Mononuclear cell (primary cell): ENCODE data around the gene EVA1A. TPM values are rescaled to one million over a fixed set of nuclear protein-coding genes. Genes with fewer than 3 reads are reported as not detected.

Experiments
- H3K27me3 ChIP-seq: 2 replicates; pipeline ENCODE4 v1.6.0; 2011; ENCODE audit warnings: low read length, control low read depth; ENCODE audit not compliant: insufficient read depth
- H3K4me1 ChIP-seq: 2 replicates; pipeline ENCODE4 v1.5.1; 2011; ENCODE audit warnings: mild to moderate bottlenecking, low read length, control low read depth; ENCODE audit not compliant: insufficient read depth
- H3K4me3 ChIP-seq: 2 replicates; pipeline ENCODE4 v1.5.1; 2011; ENCODE audit warnings: mild to moderate bottlenecking, low read length, moderate library complexity
- H3K9me3 ChIP-seq: 2 replicates; pipeline ENCODE4 v1.5.1; 2011; ENCODE audit warnings: low read depth, mild to moderate bottlenecking, control low read depth, low read length
- total RNA-seq: library from RNA; depleted of rRNA; stranded (reverse); fragments of >200 nt; gene quantifications from one replicate; pipeline ENCODE4 v1.2.3, GENCODE V29; 2012

Gene EVA1A
- total RNA-seq, 1 donor: 0.84 TPM

- Histone ChIP-seq H3K4me1 (no peaks in the 10 kb centered on the region), H3K27me3 (no peaks in the 10 kb centered on the region), H3K4me3 (no peak overlapping the region), H3K9me3 (no peaks in the 10 kb centered on the region)
Observed at GRCh38 chr2:75545922-75546321, 14.8 kb downstream of the EVA1A start.

DNA sequence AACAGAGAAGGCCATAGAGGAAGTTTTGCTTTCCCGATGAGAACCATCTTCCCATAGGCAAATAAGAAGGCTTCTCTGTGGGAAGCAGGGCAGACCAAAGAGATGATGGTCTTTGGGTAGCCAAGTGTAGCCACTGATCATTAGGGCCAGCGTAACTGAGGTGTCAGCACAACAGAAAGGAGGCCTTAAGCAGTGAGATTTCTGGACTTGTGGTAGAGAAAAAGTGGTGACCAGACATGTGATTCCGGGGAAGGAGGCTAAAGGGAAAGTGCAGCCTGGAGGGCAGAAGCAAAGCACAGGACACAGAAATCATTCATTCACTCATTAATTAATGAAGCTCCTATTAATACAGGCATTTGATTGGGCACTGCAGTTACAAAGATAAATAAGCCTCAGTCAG, 15.4 kb downstream of the EVA1A start:
- Histone ChIP-seq H3K9me3 (no peaks in the 10 kb centered on the region), H3K27me3 (no peaks in the 10 kb centered on the region), H3K4me3 (no peak overlapping the region), H3K4me1 (no peaks in the 10 kb centered on the region)

DNA sequence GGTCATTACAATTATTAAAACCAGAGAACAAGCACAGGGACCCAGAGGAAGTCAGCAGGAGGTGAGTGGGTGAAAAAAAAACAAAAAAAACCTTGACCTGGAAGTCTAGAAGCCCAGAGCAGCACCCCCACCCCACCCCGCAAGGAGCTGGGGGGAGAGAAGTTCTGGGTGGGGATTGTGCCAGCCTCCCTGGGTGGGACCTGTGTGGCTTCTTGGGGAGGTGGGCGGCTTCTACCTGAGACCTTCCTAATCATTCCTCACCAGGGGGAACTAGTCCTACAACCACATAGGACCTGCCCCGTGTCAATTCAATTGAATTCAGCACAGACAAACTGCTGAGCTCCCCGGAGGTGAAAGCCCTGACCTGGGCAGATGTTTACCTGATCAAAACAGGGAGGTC, 17.3 kb downstream of the EVA1A start:
- no peaks in the 10 kb centered on the region for H3K4me1 ChIP-seq
- no peaks in the 10 kb centered on the region for H3K27me3 ChIP-seq
- no peaks in the 10 kb centered on the region for H3K9me3 ChIP-seq
- no peak overlapping the region for H3K4me3 ChIP-seq

GRCh38 chr2:75541430-75541829, 19.3 kb downstream of the EVA1A start:
- no peaks in the 10 kb centered on the region for H3K9me3 ChIP-seq
- peaks cover 2% of the 10 kb centered on the region for H3K27me3 ChIP-seq
- no peaks in the 10 kb centered on the region for H3K4me1 ChIP-seq
- H3K4me3 ChIP-seq: no peak overlapping the region

- no peaks in the 10 kb centered on the region for H3K4me1 ChIP-seq
- H3K4me3 ChIP-seq: no peak overlapping the region
- H3K9me3 ChIP-seq: no peaks in the 10 kb centered on the region
- peaks cover 2% of the 10 kb centered on the region for H3K27me3 ChIP-seq
Observed at GRCh38 chr2:75540994-75541393, 19.7 kb downstream of the EVA1A start.

DNA sequence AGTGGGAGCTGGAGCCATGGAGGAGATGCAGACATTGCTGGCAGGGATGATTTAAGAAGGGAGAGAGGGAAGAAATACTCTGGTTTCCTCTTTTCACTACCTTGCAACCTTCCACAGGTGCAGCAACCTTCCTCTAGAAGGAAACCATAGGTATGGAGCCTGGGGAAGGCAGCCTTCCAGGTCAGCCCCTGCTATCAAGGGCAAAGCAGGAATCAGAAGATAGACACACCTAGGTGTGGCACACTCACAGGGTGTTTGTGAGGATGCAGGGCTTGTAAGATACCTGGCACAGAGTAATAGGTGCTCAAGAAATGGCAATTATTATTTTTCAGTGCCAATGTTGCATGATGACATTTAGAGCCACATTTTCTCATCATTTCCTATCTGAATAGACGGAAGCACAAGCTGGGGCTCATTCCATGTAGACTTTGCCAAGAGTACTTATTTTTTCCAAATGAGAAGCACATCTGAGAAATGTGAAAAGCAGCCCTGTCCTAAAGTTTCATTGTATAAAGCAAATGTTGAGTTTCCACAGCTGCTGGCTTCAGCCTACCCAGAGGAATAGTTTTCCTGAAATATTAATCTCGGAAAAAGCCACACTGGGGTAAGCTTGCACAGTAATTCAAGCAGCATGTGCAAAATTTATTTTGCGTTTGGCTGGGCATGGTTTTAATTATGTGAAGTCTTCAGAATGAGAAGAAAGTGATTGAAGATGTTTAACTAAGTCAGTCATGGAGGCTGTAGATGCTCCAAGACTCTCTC, 20.6 kb downstream of the EVA1A start:
- peaks cover 2% of the 10 kb centered on the region for H3K27me3 ChIP-seq

DNA sequence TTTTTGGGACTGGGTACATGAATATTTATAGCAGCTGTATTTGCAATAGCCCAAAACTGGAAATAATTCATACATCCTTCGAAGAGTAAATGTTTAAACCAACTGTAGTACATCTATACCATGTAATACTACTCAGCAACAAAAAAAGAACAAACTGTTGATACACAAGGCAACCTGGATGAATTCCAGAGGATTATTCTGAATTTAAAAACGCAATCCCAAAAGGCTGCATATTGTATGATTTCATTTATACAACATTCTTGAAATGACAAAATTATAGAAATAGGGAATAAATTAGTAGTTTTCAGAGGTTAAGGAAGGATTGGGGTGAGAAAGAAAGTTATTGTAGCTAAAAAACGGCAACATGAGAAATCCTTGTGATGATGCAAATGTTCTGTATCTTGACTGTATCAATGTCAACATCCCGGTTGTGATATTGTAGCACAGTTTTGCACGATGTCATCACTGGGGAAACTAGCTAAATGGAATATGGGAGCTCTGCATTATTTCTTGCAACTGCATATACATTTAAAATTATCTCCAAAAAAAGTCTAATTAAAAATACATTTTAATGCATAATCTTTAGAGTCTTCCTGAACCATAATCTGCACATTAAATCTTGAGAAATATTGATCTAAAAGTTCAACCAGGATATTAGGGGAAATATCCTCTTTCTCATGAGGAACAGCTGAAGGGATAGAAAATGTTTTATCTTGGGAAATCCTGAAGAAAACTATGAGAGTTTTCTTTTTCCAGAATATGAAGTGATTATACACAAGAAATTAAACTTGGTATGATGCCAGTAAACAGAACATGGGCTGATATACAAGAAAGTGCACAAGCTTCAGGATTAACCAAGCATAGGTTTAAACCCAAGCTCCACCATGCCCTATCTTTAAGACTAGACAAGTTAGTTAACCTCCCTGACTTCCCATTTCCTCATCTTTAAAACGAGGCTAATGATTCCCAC, 21.9 kb downstream of the EVA1A start:
- Histone ChIP-seq H3K9me3 (no peaks in the 10 kb centered on the region), H3K4me1 (no peaks in the 10 kb centered on the region), H3K4me3 (no peak overlapping the region), H3K27me3 (peaks cover 2% of the 10 kb centered on the region)

More for the DNA sequence above, 20.6 kb downstream of the EVA1A start:
- H3K4me3 ChIP-seq: no peak overlapping the region
- no peaks in the 10 kb centered on the region for H3K4me1 ChIP-seq
- no peaks in the 10 kb centered on the region for H3K9me3 ChIP-seq

DNA sequence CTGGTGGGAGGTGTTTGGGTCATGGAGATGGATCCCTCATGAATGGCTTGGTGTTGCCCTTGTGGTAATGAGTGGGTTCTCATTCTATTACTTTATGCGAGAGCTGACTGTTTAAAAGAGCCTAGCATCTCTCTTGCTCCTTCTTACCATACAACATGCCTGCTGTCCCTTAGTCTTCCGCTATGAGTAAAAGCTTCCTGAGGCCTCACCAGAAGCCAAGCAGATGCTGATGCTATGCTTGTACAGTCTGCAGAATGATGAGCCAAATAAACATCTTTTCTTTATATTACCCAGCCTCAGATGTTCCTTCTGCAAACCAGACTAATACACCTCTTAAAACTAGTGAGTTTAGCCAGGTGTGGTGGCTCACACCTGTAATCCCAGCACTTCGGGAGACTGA, 23.1 kb downstream of the EVA1A start:
- Histone ChIP-seq H3K4me1 (no peaks in the 10 kb centered on the region), H3K9me3 (no peaks in the 10 kb centered on the region), H3K27me3 (peaks cover 2% of the 10 kb centered on the region), H3K4me3 (no peak overlapping the region)

GRCh38 chr2:75533135-75533534, 27.6 kb downstream of the EVA1A start:
- Histone ChIP-seq H3K4me3 (no peak overlapping the region), H3K27me3 (peaks cover 2% of the 10 kb centered on the region), H3K4me1 (no peaks in the 10 kb centered on the region), H3K9me3 (no peaks in the 10 kb centered on the region)

DNA sequence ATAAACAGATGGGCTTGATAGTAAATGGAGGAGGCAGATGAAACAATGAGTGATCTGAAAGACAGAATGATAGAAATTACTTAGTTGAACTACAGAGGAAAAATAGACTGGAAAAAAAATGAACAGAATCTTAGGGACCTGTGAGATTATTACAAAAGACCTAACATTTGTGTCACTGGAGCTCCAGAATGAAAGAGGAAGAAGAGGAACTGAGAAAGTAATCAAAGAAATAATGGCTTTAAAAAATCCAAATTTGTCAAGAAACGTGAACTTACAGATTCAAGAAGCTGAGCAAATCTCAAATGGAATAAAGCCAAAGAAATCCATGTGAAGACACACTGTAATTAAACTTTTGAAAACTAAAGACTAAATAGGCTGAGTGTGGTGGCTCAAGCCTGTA, 28.3 kb downstream of the EVA1A start:
- Histone ChIP-seq H3K27me3 (peaks cover 1% of the 10 kb centered on the region), H3K4me1 (no peaks in the 10 kb centered on the region), H3K4me3 (no peak overlapping the region), H3K9me3 (no peaks in the 10 kb centered on the region)

- H3K27me3 ChIP-seq: no peaks in the 10 kb centered on the region
- H3K4me3 ChIP-seq: no peak overlapping the region
- no peaks in the 10 kb centered on the region for H3K9me3 ChIP-seq
- no peaks in the 10 kb centered on the region for H3K4me1 ChIP-seq
Observed at GRCh38 chr2:75528221-75528977, 32.3 kb downstream of the EVA1A start.

DNA sequence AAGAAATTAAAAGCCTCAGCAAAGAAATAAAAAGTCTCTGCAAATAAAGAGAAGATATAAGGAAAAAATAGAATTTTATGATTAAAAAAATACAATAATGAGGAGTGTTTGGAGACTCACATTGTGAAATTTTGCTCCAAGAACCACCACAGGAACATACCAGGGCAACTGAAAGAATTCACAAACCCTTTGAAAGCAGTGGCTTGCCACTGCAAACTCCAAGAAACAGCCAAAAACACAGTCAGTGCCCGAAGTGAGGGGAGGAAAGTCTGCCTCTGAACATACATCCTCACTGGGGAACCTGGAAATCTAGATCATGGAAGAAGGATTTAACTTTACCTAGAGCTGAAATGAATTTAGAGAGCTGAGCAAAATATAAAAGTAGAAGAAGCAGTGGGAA, 33.1 kb downstream of the EVA1A start:
- no peaks in the 10 kb centered on the region for H3K9me3 ChIP-seq
- no peaks in the 10 kb centered on the region for H3K4me1 ChIP-seq
- H3K4me3 ChIP-seq: no peak overlapping the region
- no peaks in the 10 kb centered on the region for H3K27me3 ChIP-seq

DNA sequence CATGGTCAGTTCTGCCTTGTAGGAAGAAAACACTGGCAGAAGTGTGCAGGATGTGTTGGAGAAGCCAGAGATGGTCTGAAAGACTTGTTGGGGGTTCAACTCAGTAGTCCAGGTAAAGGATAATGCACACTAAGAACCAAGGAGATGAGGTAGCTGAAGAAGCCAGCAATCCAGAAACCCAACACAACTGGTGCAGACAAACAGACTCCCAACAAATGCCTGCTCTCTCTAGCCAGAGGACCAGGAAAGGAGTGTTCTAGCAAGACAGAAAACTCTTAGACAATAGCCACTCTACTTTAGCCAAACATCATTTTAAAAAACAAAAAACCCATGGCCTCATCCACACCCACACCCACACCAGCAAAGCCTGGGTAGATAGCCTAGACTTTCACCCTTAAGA, 33.9 kb downstream of the EVA1A start:
- peaks cover 5% of the 10 kb centered on the region for H3K27me3 ChIP-seq
- H3K4me3 ChIP-seq: no peak overlapping the region
- no peaks in the 10 kb centered on the region for H3K4me1 ChIP-seq
- H3K9me3 ChIP-seq: no peaks in the 10 kb centered on the region

DNA sequence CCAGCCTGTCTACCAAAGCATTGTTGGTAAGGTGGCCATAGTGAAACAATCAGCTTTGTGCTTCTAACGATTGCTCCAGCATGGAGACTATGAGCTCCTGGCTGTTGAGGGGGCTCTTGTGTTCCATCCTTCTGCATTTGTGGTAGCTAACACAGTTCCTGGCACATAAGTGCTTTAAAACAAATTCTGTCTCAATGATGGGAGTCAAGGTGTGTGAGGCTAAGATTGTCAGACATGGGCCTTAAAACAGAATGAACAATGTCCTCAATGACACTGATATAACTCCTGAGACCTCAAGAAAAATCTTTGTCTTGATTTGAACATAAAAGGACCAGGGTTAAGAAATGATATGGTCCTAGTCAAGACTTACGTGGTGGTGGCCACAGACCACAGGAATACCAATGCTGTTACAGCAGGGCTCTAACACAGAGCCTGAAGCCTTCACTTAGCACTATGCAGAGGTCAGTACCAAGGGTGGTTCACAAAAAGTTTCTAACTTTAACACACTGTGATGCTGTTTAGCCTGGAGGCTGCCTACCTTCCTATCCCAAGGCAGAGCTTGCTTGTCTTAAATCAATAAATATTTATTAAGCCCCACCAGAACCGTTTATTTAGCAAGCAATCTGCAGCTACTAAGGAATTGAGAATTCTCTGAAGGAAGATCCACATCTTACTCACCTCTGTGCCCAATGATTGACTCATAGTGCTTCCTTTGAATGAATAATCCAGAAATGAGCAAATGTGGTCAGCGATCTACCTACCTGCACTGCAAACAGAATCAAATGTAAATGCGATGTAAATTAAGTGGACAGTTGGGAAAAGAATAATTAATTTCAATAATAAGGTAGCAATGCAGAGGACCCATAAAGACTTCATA, 35.1 kb downstream of the EVA1A start:
- Histone ChIP-seq H3K27me3 (peaks cover 5% of the 10 kb centered on the region), H3K4me1 (no peaks in the 10 kb centered on the region), H3K9me3 (no peaks in the 10 kb centered on the region), H3K4me3 (no peak overlapping the region)
